RKO (cell line): Measurements from ENCODE around the gene MDM1.
A peak's percentile ranks its signal among the peaks of the same experiment; 100 is the strongest.

Experiments used
- DNase-seq: peaks from one replicate; pipeline ENCODE4 v3.0.0-alpha.2; 2016; ENCODE audit warnings: low spot score

Gene MDM1

DNA sequence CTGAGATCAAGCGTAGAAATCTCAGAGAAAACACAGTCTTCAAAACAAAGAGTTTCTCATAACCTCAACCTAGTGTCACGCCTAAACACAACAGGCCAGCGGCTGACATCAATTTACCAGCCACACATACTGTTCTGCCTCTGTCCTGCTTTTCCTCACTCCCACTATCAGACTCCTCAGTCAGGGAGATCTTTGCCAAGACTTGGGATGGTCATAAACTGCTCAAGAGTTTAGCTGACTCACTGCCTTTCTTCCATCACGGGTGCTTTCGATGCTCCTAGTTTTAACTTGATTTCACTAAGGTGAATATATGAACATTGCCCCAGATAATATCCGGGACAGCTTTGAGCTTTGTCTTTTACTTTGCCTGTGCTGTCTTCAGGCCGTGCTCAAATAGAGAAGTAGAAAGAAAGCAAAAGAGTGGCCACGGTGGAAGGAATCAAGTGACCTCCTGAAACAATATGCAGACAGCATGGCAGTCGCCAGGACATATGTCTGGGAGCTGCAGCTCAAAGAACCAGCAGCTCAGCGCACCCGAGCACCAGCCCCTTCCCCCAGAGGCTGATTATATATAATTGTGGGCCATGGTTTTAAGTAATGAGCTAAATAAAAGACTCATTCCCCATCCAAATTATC lies 12.1 kb downstream of the MDM1 start:
- no peak for DNase-seq

DNA sequence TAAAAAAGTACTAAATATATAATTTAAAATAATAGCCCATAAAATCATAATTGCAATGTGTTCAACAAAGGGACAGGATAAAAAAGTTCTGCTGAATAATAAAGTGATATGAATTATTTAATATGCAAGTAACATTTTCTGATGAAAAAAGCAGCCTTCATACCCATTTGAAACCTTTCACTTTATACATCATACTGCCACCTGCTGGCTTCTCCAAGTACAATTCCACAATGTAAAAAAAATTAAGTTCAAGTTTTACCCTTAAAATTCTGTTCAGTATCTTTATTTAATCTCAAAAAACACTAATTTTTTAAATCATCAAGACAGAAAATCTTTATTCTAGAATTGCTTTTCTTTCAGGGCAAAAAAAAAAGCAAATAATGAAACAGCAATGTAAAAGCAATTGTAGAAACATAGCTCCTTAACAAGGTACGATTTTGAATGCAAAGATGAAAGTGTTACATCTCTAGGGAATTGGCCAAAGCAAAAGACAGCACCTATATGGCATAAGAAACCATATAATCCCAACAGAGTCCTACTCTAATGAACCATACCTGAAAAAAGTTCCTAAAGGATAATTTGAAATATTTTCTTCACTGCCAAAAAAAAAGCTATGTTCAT lies 15.0 kb downstream of the MDM1 start:
- DNase-seq = peak; percentile 73

DNA sequence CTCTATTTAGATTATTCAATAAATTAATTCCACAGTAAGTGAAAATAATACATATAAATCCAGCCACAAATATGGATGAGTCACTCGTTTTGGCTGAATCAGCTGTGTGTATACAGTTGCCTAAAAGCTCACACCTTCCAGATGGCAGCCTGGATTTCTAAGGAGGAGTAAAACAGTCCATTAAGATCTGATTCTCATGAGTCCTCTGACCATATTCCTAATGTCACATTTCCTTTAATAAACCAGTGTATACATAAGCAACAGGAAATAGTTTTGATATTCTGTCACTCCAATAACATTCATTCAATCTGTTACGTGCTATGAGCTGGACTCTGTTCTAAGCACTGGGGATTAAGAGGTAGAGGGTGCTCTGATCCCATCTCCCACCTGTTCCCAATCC lies 21.8 kb downstream of the MDM1 start:
- DNase-seq = peak; percentile 32

DNA sequence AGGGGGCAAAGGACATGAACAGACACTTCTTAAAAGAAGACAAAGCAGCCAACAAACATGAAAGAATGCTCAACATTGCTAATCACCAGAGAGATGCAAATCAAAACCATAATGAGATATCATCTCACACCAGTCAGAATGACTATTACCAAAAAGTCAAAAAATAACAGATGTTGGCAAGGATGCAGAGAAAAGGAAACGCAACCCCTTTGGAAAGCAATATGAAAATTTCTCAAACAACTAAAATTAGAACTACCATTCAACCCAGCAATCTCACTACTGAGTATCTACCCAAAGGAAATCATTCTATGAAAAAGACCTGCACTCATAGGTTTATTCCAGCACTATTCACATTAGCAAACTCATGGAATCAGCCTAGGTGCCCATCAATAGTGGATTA lies 25.6 kb downstream of the MDM1 start:
- no peak for DNase-seq

DNA sequence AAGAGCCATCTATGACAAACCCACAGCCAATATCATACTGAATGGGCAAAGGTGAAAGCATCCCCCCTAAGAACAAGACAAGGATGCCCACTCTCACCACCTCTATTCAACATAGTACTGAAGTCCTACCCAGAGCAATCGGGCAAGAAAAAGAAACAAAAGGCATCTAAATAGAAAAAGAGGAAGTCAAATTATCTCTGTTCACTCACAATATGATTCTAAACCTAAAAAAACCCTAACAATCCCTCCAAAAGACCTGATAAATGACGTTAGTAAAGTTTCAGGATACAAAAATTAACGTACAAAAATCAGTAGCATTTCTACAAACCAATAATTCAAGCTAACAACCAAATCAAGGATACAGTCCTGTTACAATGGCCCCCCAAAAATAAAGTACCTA lies 26.9 kb downstream of the MDM1 start:
- no peak for DNase-seq

DNA sequence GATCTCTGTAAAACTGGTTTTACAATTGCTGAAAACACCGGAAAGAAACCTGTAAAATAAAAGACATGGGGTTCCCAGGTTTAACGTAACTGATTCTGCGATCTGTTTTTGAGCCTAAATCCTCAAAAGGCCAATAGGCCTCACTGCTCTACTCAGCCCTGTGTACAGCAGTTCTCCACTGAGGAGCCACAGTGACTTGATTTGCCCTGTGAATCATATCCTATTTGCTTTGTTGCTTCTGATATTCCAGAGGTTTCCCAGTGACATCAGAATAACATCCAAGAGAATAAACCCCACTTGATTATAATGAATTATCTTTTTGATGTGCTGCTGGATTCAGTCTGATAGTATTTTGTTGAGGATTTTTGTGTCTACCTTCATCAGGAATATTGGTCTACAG lies 27.5 kb downstream of the MDM1 start:
- DNase-seq = peak; percentile 16

DNA sequence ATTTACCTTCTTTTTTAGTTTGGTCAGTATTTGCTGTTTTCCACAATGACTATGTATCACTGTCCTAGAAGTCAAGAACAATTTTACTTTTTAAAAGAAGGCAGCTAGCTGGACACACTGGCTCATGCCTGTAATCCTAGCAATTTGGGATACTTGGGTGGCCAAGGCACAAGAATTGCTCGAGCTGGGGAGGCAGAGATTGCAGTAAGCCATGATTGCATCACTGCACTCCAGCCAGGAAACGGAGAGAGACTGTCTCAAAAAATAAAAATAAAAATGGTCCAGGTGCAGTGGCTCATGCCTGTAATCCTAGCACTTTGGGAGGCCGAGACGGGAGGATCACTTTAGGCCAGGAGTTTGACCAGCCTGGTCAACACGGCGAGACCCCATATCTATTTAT lies 28.3 kb downstream of the MDM1 start:
- DNase-seq = no peak

DNA sequence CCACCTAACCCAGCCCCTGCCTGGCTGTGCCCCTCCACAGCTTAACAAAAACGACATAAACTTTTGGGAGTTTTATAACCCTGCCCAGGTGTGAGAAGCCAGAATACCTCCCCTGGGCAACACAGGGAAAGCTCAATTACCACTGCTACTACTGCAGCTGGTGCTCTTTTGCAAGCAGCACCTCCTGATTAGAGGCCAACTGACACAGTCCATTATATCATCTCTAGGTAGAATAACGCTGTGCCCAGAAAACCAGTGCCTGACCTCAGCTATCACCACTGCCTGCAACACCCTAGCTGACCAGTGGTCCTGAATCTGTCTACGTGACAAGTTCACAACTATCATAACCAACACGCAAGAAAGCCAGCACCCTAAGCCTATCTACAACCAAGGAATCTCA lies 34.2 kb downstream of the MDM1 start:
- DNase-seq = no peak

DNA sequence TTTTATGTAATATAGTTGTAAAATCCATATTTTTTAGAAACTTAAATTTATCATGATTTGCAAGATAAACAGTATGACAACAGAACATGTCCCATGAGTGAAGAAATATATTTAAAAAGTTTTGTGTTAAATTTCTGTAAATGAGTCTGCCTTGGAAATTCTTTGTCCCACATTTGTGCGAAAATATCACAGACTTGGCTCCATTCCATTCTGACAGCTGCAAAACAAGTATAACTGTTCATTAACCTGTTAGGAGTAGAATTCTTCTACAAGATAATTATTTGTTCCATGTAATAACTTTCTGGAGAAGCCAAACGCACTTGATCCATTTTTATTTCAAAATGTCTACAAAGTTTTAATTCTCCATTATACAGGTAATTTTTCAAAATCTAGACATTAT lies 37.9 kb downstream of the MDM1 start:
- DNase-seq = no peak

DNA sequence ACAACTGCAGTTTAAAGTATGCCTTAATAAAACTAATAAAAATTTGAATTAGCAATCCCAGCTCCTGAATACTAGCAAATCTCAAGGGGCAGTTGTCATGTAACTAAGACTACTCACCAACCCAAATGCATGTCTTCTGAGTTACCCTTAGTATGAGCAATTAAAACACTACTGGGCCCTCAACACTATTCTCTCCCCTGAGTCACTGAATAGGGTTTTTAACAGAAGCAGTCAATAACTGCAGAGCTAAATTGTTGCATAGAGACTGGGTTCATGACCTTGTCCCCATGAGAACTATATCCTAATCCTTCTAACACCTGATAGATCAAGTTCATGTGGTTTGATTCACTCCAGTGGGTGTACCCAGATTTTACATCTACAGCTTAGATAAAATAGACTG lies 38.8 kb downstream of the MDM1 start:
- no peak for DNase-seq

DNA sequence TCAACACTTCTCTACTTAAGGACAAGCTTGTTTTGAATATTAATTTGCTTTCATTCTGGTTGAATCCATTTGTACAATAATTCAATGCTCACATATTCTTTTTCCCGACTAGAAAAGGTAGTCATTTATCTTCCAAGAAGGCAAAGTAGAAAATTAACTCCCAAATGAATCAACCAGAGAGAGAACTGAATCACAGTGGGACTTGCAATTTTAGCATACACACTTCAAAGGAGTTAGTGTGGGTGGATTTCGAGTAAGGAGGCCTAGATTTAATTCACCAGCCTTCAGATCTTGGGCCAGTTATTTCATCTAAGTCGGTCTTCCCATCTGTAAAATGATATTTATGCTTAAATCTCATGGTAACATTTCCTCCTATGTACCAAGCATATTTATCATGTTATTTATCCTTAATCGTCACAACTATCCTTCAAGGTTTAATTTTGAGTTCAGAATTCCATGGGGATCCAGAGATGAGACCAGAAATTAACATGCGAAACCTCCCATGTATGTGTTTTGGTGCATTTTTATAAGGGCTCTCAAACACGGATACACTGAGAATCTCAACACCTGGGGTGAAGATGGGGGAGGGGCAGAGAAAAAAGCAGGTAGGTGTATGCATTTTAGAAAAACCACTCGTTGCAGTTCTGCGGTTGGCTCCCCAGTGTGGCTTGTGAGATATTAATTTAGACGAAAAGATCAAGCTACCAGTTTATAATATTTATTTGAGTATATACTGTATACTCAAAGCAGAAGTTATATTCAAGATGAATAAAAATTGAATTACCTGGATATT lies 39.8 kb downstream of the MDM1 start:
- no peak for DNase-seq

DNA sequence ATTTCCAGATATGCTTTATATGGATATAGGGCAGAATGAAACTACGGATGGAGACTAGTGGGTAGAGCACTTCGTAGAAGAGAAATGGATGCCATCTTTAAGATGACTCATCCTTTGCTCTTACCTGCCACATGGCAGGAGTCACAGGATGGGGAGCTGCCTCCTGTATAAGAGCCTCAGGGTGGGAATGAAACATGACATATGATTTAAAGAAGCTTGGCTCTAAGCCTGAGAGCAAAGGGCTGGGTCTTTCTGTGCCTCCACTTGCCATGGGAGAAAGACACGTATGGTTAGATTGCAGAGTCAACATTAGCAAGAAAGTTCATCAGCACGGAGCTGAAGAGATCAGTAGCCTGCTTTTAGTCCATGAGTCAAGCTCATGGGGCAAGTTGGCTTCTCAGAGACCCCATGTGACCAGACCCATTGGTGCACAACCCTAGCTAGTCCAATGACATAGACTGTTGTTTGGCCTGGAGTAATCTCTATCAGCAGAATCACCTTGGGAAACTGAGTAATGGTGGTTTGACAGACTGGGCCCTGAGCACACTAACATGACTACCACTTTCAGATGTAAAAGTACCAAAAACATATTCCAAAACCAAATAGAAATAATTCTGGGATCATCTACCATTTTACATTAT lies 40.6 kb downstream of the MDM1 start:
- DNase-seq = no peak

DNA sequence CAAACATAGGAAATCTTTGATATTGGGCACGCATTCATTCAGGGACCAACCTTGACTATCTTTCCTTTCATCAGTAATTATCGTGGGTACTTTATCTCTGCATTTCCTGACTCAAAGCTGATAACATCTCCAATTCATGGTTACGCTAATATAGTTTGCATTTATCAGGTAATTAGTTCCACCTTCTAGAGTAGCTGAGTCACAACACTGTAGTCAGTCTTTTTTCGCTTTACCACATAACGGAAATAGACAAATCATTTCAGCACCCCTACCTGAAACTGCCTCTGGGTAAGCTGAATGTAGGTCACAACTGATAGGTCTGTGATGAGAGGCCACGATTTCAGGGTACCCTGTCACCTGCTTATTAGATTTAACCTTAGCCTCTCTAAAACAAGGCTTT lies 42.0 kb downstream of the MDM1 start:
- no peak for DNase-seq

DNA sequence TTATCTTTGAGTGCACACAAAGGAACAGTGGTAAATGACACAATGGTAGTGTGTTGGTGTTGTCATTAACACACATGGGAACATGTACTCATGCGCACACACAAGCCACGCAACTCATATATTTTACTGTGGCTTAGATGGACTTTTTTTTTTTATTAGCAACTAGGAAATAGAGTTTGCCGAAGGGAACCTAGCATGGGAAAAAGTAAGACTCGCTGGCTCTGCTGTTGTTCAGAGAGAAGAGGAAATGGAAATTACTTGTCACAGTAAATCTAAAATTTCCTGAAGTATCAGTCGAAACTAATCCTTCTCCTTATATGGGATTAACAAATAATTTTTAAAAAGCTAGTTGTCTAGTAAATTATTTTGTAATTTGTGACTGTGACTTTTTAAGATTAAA lies 45.1 kb downstream of the MDM1 start:
- DNase-seq = no peak

DNA sequence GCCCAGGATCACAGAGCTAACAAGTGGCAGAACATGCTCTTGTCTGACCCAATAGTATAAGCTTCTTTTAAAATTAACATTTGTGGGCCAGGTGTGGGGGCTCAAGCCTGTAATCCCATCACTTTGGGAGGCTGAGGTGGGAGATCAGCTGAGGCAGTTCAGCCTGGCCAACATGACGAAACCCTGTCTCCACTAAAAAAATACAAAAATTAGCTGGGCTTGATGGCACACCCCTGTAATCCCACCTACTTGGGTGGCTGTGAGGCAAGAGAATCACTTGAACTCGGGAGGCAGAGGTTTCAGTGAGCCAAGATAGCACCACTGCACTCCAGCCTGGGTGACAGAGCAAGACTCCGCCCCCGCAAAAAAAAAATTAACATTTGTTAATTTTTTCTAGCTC lies 45.8 kb downstream of the MDM1 start:
- no peak for DNase-seq

DNA sequence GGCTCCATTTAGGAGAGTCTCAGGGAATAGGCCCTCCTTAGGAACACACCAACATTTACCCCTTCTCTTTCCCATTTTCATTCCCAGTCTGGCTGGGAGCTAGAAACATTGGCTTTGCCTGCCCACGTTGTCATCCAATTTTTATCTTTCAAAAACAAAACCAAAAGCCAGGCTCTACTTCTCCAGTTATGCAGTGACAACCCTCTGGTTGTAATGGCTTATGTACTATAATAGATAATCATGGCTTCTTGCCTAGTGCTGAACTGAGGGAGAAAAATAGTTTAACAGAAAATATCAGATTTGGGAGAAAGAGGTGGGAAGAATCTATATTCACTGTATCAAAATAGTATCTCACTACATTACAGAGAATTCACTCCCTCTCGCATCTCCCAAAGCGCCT lies 46.6 kb downstream of the MDM1 start:
- DNase-seq = no peak

DNA sequence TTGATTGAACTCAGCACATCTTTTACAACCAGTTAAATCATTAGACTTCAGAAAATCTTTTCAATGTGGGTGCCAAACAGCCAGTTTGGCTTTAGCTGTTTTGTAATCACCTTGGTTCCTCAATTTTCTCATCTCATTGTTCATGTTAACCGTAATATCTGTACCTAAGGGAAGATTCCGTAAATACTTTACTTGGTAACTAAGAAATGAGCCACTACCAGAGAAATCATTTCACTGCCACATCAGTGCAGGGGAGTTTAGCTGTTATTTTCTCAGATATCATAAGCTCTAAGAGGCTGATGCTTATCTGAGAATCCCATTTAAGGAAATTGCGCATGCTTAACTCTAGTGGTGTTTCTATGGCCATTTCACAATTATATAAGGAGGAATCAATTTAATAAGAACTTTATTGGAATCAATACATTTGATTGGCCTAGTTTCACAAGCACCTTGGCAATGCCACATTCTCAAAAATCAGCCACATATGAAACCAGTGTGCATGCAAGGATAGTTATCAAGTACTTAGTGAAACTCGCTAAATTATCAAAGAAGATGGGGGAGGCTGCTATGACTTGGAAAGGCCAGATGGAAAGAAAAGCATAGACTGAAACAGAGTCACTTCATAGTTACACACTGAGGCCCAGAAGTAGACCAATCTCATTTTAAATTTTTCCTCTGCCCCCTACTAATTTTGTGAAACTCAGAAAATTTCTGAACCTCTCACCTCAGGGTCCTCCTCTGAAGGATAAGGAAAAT lies 50.7 kb downstream of the MDM1 start:
- DNase-seq = no peak

DNA sequence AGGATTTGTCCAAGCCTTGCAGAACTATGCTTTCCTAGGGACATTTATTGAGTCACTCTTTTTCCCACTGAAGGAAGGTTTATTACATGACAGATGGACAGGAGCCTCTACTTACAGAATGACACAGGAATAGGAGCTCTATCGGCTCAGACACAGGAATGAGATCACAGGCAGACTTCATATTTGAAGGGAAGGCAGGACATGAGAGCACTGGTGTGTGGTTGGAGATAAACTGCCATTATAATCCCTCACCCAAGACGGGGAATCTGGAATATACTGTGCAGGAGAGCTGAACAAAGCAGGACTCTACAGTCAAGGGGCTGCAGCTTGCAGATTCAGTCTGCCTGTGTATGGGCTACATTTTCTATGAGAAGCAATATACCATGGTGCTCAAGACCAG lies 51.9 kb downstream of the MDM1 start:
- no peak for DNase-seq

DNA sequence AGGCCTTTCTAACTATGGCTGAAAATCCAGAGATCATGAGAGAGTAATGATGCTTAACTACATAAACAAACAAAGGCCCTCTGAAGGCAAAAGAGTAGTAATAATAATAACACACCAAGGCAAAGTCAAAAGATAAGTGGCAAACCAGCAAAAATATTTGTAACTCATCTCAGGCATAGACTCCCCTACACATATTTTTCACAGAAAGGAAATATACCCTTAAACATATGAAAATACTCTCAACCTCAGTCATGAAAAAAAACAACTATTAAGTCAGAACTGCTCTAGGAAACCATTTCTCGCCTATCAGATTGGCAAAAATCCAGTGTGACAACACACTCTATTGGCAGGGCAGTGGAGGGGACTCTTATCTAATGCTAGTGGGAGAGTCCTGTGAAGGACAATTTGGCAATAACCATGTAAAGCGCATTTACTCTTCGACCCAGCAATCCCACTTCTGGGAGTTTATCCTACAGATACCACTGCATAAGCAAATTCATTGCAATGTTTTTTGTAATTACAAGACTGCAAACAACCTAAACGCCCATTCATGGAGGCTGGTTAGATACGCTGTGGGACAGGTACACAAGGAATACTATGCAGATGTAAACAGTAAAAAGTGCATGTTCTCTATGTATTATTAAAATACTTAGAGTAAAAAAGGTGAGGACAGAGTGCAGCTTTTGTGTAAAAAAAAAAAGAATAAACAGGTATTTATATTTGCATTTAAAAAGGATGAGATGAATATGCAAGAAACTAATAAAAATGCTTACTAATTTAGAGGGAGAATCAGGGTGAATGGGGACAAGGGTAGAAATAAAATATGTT lies 52.7 kb downstream of the MDM1 start:
- no peak for DNase-seq

DNA sequence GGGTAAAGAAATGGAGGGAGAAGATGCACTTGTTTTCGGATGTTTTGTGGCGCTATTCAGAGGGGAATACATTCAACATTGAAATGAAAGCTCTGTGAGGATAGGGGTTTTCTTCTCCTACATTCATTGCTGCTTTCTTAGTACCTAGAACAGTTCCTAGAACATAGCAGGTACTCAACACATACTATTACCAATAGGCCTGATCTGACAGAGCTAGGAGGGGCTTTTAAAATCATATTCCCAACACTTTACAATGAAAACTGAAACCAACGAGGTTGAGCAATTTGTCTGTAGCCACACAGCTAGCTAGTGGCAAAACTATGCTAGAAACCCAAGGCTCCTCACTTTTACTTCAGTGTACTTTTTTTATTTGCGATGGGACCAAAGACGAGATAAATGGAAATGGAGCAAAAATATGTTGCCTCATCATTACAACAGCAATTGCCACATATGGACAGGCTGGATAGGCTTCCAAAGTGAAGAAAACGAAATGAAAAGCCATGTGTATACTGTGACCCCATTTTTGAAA lies 55.7 kb downstream of the MDM1 start:
- DNase-seq = no peak

DNA sequence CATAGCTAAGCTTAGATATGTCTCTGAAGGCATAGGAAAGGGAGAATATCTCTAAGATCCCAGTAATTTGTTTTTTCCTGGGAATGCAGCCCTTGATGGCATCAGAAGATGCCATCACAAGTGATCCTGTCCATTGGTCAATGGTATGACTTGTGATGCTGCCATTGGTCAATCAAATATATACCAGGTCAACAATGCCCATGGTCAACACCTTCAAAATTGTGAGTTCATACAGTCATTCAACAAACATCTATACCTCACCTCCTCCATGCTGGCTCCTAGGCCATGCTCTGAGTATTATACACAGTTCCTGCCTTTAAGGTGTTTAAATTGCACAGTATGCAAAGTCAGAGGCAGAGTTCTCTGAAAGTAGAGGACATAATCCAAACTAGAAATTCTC lies 59.4 kb downstream of the MDM1 start:
- DNase-seq = no peak
